ENCODE measurements around the gene LIMS2.

LIMS2 gene

DNA sequence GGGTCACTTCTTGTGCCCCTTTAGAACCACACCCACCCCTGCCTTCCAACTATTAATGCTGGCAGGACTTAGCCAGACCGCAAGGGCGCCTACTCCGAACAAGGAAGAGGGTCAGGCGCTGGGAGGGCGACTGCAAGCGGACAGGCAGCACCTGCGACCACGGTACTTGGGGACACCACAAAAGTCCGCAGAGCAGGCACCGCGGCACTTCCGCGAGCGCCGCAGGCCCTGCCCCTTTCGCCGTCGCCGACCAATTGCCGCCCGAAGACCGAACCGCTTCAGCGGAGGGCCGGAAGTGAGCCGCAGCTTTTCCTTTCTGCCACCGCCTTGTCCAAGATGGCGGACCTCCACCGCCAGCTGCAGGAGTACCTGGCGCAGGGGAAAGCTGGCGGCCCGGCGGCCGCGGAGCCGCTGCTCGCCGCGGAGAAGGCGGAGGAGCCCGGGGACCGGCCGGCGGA, 25.9 kb upstream of the LIMS2 start, which contains the start of gene SFT2D3:
SFT2D3 (plus strand) TSS at position 305 of the 458 bp plus-strand sequence; CDS start at position 337, 32 bp downstream.
- in situ Hi-C loops (cut with MboI; ENCODE audit: low sequenced_read_pairs): no loop called here

DNA sequence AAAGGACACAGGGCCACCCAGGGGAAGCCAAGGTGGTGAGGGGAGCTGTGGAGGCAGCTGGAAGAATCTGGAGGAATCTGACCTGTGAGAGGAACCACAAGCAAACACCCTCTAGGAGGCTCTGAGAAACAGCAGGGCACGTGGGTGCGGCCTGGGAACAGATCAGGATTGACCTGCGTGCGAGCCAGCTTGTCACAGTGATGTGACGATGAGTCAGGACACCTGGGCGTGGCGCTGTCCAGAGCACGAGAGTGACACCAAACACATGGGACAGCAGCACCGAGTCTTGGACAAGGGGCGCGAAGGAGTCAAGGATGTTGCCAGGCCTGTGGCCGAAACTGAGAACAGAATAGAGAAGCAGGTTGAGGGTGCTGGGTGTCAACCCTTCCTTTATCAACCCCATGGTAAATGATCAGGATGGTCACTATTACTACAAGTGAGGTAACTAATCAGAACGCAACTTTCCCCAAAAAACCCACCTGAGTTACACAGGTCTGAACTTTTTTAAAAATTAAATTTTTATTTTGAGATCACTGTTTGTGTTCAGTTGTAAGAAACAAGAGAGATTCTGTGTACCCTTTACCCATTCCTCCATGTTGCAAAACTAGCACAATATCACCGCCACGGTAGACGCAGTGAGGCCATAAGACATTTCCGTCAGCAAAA, 25.3 kb upstream of the LIMS2 start:
- in situ Hi-C loops (cut with MboI; ENCODE audit: low sequenced_read_pairs): no loop called here

DNA sequence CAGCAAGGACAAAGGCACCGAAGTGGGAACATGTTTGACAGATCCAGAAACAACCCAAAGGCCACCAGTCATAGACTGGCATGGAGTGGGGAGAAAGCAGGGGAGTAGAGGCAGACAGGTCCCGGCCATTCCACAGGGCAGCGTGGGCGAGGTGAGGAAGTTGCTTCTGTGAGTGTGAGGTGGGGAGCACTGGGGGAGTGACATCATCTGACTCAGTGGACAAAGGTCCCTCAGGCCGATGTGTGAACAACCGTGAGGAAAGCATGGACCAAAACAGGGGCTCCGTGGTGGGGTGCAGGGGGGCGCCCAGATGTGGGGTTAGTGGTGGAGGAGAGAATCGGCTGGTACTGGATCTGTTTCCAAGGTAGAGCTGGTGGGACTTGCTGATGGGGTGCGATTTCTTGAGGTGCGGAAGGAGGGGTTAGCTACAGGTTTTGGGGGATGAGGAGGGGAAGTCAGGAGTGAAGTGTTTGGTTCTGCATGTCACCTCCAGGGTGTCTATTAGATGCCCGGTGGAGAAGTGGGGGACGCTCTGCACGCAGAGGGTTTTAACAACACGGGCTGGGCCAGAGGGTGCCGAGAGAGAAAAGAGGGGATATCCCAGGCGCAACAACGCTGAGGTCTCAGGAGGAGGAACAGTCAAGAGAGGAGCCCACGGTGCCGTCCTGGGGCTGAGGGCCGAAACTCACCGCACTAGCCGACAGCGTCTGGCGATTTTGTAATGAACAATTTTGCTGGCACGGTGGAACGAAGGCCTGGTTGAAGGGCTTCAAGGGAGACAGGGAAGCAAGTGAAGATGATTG, 23.4 kb upstream of the LIMS2 start:
- in situ Hi-C loops (cut with MboI; ENCODE audit: low sequenced_read_pairs): no loop called here

DNA sequence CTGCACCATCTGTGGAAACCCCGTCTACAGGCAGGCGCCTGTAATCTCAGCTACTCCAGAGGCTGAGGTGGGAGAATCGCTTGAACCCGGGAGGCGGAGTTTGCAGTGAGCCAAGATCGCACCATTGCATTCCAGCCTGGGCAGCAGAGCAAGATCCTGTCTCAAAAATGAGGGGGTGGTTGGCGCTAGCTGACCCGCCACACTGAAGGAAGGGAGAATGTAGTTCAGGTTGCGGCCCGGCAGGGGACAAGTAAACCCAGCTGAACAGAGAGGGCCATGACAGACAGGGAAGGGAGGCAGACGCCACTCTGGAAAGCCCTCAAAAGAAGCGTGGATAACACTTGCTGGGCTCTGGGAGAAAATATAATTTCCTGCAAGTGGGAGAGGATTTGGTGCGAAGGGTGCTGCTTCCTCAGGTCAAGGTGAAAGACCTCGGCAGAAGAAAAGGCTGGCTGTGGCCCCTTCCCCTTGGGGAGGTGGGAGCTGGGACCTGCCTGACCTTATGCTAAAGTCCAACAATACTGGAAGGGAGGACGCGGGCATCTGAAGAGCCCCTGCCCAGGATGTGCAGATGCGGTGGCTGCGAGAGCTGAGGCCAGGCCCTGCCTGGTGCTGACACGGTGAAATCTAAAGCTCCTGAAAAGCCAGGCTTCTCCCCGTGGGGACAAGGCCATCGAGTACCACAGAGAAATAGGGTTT, 22.3 kb upstream of the LIMS2 start:
- in situ Hi-C loops (cut with MboI; ENCODE audit: low sequenced_read_pairs): no loop called here

DNA sequence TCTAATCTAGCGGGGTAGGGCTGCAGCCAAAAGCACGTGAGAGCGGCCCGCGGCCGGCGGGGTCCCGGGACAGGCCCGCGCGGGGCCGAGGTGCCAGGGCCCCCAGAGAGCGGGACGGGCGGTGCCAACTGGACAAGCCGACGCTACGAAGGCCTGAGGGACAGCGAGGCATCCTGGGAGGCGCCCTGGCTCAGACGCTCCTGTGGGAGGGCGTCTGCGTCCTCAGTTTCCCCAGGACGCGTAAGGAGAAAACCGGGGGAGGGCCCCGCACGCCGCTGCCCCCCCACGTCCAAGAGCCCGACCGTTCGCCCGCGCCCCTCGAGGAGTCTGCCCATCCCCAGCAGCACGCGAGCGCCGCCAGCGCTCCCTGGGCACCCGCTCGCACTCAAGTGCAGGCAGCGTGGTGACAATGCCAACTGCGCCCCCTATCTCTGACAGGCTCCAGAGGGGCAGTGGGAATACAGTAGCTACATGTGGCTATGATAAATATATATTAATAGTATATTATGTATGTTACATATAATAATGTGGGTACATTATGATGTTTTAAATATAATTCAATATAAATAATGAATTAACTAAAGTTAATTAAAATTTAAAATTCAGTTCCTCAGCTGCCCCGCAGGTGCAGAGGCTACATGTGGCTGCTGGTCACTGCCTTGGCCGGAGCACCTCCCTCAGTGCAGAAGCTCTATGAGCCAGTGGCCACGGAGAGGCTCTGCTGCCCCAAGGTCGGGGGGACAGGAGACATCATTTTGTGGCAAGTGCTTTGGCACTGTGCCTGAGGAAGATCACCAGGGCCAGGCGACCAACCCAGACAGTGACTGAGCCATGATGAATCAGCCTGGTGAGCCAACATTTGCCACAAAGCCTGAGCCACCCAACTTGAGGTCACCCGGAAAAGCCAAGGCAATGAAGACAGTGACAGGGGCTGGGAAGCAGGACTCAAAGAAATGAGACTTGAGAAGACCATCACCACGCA, 20.5 kb upstream of the LIMS2 start:
- in situ Hi-C loops (cut with MboI; ENCODE audit: low sequenced_read_pairs): no loop called here

DNA sequence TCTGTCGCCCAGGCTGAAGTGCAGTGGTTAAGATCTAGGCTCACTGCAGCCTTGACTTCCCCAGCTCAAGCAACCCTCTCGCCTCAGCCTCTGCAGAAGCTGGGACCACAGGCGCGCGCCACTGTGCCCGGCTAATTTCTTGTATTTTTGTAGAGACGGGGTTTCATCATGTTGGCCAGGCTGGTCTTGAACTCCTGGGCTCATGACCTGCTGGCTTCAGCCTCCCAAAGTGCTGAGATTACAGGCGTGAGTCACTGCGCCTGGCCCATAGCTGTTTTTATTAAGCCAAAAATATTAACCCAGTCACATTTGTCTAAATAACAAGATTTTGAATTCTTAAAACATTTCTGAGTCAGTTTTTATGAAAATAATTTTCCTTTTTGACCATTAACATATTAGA, 19.7 kb upstream of the LIMS2 start:
- in situ Hi-C loops (cut with MboI; ENCODE audit: low sequenced_read_pairs): no loop called here

DNA sequence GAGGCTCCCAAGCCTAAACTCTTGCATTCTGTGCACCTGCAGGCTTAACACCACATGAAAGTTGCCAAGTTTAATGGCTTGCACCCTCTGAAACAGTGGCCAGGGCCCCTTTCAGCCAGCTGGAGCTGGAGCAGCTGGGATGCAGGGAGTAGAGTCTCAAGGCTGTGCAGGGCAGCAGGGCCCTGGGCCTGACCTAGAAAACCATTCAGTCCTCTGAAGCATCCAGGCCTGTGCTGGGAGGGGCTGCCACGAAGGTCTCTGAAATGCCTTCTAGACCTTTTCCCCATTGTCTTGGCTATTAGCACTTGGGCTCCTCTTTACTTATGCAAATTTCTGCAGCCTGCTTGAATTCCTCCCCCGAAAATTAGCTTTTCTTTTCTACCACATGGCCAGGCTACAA, 15.4 kb upstream of the LIMS2 start:
- in situ Hi-C loops (cut with MboI; ENCODE audit: low sequenced_read_pairs): no loop called here

DNA sequence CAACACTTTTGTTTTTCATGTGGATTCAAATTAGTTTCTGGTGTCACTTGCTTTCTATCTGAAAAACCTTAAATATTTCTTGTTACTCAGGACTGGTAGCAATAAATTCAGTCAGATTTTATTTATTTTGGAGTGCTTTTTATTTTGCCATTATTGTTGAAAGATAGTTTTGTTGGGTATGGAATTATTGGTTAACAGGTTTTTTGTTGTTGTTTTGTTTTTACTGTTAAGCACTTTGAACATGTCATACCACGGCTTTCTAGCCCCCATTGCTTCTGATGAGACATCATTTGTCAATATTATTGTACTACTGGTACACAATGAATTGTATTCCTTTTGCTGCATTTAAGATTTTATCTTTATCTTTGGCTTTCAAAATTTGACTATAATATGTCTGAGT, 13.1 kb upstream of the LIMS2 start:
- in situ Hi-C loops (cut with MboI; ENCODE audit: low sequenced_read_pairs): no loop called here

DNA sequence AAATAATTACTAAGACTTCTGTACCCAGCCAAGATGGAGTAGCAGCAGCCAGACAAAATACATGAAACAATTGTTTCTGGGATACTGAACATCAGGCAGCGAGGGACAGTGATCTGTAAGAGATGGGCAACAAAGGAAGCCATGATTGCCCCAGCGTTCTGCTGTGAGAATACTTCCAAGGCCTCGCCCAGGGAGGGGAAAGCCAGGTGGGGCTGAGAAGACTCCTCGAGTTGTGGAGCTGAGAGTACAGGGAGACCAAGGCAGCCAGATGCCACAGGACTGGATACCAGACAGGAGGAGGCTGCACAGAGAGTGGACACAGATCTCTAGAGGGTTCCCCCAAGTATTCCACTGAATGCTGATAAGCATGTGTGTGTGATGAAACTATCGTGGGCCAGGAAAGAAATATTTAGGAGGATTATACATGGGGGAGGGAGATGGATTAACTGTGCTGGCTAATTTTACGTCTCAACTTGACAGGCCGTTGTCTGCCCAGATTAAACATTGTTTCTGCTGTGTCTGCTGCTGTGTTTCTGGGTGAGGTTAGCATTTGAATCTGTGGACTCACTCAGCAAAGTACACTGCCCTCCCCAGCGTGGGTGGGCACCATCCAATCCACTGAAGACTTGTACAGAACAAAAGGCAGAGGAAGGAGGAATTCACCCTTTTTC, 10.2 kb upstream of the LIMS2 start:
- in situ Hi-C loops (cut with MboI; ENCODE audit: low sequenced_read_pairs): no loop called here

DNA sequence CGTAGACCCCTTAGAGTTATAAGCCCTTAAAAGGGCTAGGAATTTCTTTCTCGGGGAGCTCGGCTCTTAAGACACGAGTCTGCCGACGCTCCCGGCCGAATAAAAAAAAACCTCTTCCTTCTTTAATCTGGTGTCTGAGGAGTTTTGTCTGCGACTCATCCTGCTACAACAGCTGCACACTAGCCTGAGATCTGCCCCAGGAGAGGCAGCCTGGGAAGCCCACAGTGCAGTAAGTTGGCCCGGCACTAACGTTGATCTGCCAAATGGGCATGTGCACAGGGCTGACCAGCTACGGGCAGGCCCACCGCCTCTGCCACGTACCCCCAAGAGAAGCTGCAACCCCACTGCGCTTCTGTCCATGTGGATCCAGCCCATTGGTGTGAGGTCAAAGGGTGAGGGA, 8.4 kb upstream of the LIMS2 start:
- in situ Hi-C loops (cut with MboI; ENCODE audit: low sequenced_read_pairs): no loop called here

DNA sequence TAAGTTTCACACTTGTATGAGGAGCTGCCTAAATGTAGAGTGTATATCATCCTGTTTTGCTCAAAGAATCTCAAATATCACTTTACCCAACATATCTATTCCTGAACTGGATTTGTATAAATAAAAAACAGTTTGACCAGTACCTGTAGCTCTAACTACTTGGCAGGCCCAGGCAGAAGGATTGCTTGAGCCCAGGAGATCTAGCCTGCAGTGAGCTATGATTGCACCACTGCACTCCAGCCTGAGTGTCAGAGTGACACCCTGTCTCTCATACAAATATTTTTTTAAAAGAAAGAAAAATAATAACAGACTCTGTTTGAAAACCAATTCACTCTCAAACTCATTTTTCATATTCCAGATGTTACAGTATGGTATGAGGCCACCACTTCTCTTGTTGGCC, 7.7 kb upstream of the LIMS2 start:
- in situ Hi-C loops (cut with MboI; ENCODE audit: low sequenced_read_pairs): no loop called here

DNA sequence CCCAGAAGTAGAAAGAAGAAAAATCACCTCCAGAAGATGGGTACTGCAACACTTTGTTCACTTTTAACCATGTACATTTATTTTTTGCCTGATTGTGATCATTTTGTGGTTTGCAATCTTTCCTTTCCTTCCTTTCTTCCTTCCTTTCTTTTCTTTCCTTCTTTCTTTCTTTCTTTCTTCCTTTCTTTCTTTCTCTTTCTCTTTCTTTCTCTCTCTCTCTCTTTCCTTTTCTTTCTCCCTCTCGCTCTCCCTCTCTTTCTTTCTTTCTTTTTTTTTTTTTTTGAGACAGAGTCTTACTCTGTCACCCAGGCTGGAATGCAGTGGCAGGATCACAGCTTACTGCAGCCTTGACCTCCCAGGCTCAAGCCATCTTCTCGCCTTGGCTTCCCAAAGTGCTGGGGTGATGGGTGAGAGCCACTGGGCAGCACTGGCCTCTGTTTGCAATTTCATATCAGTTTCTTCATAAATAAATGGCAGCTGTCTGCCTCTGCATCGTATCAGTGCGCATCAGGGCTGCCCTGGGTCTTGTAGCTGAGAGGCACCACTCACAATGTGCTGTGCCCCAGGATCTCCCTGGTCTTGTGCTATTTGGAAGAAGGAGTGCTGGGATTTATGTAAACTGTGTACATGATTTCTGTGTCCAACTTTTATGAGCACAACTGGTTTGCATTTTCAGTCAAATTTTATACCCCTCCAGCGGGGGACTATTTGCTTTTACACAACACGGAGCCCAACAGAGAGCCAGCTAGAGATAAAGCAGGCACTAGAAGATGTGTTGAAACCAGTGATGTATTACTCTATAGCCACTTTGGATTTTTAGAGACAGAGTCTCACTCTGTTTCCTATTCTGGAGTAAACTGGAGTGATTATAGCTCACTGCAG, 6.9 kb upstream of the LIMS2 start:
- in situ Hi-C loops (cut with MboI; ENCODE audit: low sequenced_read_pairs): no loop called here

DNA sequence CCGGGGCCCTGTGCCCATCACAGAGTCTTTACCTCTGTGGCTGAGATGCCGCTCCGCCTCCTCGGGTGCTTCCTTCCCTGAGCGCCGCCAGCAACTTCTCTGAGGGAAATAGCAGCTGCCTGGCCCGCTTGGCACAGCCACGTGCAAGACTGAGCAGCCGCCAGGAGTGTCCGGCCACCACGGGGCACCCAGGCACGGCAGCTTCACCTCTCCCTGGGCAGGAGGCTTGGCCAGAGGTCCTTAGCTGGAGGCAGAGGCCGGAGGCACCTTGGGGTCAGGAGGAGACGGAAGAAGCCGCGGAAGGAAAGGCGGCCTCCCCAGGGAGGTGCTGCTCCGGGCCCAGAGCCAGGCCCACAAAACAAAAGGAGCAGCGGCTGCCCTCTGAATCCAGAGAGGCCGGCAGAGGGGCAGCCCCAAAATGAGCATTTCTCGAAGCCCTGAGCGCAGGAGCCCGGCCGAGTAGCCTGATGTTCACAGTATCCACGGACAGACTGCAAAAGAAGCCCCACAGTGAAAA, 6.0 kb upstream of the LIMS2 start:
- in situ Hi-C loops (cut with MboI; ENCODE audit: low sequenced_read_pairs): no loop called here

DNA sequence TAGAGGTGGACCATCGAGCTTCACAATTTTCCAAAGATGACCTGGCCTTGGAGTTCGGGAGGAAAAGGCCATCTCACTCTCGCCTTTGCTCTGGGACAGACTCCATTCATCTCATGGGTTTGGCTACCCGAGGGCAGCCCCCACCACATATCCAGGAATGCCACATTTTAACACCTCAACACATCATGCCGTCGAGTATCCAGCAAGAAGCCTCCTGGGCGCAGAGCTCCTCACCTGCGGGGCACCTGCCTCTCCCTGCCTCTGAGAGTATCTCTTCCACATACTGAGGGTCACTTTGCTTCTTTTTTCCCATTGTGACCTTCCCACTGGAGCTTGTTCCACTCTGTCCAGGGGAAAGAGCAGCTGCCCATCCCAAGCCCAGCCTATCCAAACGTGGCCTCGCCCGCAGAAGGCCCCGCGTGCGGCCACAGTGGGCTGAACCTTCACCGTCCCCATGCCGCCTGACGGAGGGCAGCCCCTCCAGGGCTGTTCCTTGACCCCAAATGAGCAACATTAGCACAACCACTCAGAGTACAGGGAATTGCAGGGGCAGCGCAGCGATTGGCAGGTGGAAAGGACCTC, 5.5 kb upstream of the LIMS2 start:
- in situ Hi-C loops (cut with MboI; ENCODE audit: low sequenced_read_pairs): no loop called here

DNA sequence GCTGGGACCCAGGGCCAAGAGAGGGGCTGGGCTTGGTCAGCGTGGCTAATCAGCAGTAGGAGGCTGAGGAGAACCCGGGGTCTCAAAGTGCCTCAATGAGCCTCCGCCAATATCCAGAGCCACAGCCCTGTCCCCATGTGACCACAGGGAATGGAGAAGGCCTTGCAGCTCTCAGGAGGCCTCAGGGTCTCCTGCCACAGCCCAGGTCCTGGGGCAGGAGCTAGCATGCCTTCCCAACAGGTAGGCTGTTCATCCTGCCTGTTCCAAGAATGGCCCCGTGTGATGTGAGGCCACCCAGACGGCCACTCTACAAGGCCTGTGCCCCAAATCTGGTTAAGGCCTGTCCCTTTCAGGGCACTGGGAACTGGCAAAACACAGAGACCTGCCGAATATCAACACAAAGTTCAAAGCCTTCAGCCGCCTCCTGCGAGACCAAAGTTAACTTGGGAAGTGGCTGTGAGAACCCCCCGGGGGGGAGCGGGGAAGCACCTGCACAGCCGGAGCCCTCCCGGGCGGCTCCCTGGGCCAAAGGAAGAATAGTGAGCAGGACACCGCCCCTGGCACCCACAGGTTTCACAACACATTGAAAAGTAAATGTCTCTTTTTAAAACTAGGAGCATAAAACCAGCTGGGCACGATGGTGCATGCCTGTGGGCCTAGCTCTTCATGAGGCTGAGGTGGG, 4.5 kb upstream of the LIMS2 start:
- in situ Hi-C loops (cut with MboI; ENCODE audit: low sequenced_read_pairs): no loop called here

DNA sequence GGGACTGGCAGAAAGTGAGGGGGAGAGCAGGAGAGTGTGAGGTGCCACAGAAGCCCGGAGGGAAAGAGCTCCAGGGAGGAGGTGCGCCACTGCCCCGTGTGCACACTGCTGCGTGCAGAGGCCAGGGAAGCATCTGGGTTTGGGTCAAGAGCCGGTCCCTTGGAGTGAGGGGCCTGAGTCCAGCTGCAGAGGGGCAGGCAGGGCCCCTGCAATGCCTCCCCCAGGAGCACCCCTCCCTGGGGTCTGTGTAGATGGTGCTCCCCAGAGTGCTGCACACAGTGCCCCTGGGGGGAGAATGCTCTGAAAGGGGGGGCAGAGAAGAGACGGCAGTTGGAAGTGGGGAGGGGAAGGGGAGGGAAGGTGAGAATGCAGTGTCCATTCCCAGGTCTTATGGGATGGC, 3.7 kb upstream of the LIMS2 start:
- in situ Hi-C loops (cut with MboI; ENCODE audit: low sequenced_read_pairs): no loop called here

DNA sequence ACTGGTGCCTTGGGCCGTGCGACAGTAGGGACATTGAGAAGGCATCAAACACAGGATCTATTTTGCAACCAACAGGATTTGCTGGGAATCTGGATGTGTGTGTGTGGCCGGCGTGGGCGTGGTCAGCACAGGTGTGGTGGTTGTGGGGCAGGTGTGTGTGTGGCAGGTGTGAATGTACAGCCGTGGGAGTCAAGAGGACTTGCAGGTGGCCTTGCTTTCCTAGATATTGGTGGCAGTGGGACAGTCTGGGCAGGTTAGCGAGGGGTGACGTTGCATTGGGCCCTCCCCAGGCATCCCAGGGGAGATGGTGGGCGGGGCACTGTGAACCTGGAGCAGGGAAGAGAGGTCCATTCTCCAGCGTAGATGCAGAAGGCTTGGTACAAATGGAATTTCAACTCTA, 3.2 kb upstream of the LIMS2 start:
- in situ Hi-C loops (cut with MboI; ENCODE audit: low sequenced_read_pairs): no loop called here

DNA sequence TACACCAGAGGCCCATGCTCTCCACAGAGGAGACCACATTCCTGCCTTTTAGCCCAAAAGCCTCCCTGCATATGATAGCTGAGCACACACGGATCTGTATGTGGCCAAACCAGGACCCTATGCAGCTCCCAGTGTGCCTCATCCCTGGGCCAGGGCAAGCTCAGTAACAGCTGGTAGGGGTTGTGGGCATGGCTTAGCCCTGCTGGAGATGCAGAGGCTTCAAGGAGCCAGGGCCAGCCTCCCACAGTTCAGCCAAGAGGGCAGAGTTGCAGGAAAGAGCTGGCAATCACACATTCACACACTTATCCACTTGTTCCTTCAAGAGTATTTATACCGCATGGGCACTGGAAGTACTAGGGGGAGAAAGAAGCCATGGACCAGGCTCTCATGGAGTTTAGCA, 1.6 kb upstream of the LIMS2 start:
- in situ Hi-C loops (cut with MboI; ENCODE audit: low sequenced_read_pairs): no loop called here
